HG03460 (cell line): ENCODE results near the gene BMPR1B.

ENCODE experiments used
- ATAC-seq: cut with Tn5 transposase; IDR thresholded peaks from one replicate; pipeline ENCODE4 v1.9.1; 2021; ENCODE audit not compliant: unreplicated experiment

The BMPR1B gene

DNA sequence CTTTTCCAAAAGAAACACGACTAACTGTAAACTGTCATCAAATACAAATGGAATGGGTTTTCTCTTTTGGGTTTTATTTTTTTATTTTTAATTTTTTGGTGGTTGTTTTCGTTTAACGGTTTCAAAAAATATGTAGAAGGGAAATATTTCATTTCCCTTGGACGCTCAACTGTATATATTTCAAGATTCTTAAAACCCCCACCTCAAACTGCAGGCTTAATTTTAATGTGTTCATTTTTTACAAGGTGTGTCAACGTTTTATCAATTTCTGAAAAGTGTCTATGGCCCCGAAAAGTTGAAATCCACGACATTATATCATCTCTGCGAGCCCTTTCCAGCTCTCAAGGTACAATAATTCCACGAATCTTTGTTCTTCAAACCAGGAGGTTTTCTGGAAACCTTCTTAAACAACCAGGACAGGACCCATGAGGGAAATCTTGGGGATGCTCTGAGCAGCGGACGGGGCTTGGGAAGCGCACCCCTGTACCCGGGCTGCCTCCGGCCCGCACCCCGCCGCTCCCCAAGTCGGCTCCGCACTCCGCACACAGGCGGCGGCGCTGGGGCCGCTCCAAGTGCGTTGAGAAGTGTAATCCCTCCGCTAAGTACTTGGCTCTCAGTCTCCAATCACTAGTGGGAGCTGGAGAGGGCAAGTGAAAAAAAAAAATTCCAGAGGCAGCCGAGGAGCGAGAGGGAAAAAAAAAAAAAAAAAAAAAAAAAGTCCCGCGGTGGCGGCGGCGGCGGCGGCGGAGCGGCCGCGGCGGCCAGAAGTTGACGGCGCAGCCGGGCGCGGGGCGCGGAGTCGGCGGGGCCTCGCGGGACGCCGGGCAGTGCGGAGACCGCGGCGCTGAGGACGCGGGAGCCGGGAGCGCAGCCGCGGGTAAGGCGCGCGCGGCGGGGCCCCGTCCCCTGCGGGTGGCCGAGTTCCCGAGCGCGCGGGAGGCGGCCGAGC, at the start of gene BMPR1B:
TSS of gene BMPR1B (plus strand) at position 764 of the 949 bp plus-strand sequence. CDS start 346,470 bp downstream, outside the sequence.
- ATAC-seq = no peak

DNA sequence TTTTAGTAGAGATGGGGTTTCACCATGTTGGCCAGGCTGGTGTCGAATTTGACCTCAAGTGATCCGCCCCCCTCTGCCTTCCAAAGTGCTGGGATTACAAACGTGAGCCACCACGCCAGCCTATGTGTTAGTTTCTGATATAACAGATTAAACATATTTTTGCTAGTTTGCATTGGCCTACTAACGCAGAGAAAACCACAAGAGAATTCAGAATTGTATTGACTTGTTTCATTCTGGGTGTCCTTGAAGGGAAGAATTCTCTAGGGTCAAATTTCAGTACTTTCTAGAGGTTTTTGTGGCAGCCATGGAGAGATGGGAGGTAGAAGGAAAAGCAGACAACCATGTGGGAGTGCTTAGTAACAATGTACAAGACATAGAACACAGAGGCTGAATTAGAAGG, 46.1 kb upstream of the BMPR1B start:
- ATAC-seq = no peak

DNA sequence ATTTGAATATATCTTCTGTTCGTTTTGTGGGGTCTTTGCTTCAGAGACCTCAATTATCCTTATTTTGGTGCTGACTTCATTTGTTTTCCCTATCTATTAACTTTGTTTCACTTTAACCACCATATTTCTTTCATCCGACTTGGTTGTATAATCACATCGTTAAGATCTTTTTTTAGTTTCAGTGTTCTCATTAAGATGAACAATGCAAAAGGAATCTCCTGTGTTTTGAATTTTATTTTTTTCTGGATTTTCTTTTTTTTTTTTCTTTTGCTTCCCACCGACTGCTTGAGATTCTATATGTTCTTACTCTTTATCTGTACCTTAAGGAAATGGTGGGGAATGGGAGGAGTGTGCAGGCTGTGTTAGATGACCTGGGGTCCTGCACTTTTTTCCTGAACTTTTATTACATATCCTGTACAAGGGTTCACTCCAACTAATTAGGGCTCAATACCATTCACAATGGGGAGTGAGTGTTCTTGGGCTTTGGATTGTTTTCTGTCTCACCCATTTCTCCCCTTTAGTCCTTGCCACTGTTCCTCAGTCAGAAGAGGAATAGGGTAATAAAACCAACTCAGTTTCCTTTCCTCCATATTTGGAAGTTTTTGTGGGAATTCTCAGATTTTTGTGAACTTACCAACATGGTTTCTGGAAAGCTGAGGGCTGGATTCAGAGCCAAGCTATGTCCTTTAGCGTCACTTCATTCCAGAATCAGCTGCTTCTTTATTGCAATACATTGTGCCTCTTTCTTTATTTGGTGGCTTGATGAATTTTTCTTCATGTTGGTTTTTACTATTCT, 43.2 kb upstream of the BMPR1B start:
- ATAC-seq = no peak

DNA sequence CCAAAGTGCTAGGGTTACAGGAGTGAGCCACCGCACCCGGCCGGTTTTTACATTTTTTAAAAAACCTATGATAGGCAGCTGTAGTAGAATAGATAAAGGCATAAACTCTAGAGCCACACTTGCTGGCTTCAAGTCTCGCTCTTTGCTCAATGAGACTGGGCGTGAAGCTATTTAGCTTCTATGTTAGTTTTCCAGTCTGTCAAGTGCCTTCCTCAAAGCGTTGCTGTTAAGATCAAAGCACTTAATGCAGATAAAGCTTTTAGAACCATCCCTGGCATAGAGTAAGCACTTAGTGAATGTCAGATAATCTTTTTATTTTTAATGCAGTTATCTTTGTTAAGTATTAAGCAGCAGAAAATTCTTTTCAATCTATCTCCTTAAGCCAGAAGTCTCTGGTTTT, 42.0 kb upstream of the BMPR1B start:
- no peak for ATAC-seq

DNA sequence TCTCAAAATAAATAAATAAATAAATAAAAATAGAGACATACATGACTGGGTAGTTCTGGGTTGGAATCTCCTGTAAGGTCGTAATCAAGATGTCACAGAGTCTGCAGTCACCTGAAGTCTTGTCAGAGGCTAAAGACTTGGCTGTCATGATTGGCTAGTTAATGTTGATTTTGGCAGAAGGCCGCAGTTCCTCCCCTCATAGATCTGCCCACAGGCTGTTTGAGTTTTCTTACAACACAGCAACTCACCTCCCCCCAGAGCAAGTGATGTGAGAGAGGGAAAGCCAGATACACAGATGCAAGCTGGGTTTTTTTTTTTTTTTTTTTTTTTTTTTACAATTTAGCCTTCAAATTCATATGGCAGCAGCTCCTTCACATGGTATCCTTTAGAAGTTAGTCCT, 36.4 kb upstream of the BMPR1B start:
- ATAC-seq = no peak

DNA sequence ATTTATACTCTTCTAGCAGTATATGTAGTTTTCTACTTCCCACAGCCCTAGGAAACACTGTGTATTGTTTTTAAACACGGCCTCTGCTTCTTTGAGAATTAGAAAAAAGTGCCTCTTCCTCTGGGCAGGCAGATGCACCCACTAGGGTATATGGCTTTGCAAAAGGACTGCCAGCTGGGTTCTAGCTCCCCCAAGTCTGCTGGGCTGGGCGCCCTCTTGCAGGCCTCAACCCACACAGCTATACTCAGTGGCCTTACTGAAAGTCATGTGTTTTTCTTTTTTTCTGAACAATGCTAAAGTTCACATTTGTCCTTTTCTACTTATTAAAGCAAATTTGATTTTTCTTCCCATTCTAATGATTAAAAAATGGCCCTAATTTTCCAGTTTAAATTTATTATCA, 35.5 kb upstream of the BMPR1B start:
- no peak for ATAC-seq

DNA sequence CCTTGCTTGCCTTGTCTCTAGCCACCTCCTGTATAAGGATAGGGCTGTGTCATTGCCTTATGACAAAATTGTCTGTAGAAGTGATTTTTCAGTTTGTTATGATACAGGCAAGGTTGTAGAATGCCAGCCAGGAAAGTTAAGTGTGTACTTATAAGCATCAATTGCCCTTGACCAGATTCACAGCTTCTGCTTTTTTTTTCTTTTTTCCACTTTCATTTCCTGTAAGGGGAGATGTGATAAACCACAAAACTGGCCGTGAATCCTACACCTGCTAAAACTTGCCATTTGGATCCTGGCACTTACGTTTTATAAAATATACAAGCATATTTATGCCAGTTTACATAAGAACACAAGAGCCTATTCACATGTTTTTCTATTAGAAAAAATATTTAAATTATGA, 35.0 kb upstream of the BMPR1B start:
- no peak for ATAC-seq

DNA sequence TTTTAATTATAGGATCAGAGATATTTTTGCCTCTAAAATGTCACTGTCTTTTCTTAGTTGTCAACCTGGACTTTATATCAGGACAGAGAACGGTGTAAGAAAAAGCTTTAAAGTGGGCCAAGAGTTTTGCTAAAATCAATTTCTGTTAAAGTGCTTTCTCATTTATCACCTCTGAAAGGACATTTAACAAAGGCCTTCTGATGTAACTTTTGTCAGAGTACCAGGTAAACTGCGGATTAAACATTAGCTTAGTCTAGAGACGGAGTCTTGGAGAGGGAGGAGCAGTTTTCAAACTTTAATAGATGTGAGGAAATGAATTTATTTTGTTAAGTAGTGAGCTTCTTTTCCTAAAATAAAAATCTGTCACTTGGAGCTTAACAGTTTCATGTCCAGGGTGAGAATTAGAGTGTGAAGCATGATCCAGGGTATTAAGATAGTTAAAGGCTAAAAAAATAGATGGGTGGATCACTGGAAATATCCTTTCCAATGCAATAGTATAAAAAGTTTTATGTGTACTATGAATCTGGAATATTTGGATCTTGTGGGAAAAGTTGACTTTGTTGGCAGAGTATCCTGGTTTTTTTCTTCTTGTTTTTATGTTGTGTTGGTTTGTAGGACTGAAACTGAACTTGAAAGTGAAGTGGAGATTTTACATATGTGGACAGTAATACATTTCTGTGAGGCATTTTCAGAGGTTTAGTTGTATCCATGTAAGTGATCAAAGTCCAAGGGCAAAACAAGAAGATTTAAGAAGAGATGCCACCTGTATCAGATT, 33.6 kb upstream of the BMPR1B start:
- no peak for ATAC-seq

DNA sequence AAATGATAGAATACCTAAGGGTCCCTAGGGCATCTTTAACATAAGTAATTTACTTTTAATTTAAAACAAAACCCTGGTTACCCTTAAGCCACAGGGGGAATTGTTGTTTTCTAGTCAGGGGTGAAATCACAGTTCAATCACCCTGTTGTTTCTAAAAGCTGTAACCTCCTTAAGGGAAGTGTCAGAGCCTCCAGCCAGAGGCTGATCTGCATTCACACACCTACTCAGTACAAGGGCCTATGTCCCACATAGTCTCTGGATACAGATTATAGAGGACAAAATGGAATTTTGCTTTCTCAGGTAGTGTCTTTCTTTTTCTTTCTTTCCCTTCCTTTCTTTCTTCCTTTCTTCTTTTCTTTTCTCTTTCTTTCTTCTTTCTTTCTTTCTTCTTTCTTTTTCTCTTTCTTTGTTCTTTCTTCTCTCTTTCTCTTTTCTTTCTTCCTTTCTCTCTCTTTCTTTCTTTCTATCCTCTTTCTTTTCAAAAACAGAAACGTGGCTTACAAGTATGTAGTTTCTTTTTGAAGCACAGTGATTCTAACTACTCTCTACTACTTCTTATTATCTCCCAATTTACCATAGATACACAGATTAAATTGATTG, 31.1 kb upstream of the BMPR1B start:
- ATAC-seq = no peak

DNA sequence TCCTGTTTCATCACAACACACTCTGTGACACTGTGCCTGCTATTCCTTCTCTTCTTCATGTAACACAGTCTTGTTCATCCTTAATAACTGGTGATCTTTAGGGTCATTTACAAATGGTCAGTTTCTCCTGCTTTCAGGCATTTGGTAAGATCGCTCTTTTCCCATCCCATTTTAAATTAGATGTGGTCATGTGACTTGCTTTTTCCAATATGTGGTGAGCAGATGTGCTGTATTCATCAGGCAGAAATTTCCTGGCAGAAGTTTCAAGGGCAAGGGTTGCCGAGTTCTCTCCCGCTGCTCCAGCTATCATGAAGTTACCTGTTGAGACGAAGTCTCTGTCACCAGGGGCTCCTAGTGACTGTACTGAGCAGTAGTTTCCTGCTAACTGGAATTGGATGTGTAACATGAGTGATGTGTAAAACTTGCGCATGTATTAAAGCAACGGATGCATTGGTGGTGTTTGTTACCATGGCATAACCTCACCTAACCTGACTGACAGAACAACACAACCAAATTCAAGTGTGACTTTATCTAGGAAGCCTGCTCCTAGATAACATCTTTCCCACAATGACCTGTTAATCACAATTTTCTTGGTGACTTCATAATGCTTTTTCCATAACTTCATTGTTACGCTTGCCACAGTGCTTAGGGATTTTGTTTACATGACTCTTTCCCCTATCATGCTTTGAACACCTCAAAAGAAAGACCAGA, 29.5 kb upstream of the BMPR1B start:
- no peak for ATAC-seq

DNA sequence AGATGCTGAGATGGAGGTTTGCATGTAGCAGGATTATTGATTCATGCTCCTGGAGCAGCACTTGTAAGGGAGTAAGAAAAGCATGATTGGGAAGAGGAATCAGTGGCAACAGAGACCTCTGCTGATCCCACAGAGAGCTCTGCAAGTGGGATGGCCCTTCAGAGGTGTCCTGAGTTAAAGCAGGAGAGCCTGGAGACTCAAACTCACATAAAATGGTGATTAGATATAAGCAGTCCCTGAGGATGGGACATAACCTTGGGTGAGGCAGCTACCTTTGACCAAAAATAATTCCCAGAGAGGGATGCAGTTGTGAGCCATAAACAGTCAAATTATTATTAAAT, 25.4 kb upstream of the BMPR1B start:
- no peak for ATAC-seq

DNA sequence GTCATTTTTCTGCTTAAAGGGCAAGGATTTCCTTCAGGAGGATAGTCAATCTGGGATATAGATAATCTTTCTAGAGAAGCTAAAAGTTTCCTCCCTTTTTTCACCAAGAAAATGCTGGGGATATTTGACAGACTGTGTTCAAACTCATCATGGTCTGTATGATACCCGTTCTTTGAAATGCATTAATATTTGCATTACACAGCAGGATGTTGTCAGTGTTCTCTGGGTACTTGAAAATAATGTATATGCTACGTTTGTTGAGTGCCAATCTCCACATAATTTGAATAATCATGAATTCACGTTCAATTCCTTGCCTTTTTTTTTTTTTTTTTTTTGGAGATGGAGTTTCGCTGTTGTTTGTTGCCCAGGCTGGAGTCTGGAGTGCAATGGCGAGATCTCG, 18.0 kb upstream of the BMPR1B start:
- ATAC-seq = no peak

DNA sequence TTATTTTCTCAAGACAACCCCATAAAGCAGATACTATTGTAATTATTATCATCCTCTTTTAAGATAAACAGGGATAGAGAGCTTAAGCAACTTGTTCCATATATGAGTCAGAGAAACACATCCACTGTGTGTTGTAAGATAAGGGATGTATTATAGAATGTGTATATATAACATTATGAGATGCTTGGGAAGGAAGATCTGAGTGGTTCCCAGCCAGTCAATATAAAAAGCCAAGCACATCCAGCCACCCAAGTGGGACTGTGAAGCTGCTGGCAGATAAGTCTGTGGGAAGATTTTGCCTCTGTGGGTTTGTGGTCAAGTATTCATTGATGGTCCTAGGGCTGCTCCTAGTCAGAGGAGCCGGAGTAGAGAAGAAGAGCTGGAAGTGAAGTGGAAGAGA, 16.5 kb upstream of the BMPR1B start:
- ATAC-seq = no peak

DNA sequence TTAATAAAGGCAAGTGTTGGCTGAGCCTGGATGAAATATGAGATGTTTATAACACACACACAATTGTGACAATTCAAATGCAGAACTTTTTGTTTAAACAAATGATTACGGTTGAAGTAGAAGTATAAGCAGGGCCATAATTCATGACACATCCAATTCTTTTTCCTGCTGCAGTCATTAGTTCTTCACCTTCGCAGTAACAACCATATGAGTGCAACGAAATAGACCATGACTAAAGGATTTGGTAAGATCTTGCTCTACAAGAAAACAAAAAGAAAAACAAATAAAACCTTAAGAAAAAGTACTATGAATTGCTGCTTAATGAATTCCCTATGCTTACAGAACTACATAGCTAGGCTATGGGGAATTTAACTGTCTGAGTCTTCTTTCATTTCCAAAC, 13.9 kb upstream of the BMPR1B start:
- ATAC-seq = no peak

DNA sequence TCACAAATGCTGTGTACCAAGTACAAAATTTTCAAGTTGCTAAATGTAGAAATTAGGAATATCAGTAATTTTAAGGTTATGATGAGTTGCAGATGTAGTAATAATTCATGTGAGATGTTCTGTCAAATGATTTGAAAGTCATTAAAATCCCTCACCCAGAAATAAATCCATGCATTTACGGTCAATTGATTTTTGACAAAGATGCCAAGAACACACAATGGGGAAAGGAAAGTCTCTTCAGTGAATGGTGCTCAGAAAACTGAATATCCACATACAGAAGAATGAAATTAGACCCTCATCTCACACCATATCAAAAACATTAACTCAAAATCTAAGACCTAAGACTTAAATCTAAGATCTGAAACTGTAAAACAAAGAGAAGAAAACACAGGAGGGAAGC, 12.9 kb upstream of the BMPR1B start:
- ATAC-seq = no peak

DNA sequence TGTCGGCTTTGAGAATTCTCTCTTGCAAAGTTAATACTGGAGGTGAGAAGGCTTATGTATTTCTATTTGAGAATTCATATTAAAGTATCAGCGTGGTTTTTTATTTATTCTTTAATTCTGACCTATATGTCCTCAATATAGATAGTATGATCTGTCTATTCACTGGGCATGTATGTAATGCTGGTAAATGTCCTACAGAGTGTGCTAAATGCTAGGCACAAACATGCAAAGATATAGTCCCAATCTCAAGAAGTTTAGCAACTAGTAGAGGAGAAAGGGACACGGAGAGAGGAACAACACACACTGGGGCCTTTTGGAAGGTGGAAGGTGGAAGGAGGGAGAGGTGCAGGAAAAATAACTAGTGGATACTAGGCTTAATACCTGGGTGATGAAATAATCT, 11.0 kb upstream of the BMPR1B start:
- ATAC-seq = no peak

DNA sequence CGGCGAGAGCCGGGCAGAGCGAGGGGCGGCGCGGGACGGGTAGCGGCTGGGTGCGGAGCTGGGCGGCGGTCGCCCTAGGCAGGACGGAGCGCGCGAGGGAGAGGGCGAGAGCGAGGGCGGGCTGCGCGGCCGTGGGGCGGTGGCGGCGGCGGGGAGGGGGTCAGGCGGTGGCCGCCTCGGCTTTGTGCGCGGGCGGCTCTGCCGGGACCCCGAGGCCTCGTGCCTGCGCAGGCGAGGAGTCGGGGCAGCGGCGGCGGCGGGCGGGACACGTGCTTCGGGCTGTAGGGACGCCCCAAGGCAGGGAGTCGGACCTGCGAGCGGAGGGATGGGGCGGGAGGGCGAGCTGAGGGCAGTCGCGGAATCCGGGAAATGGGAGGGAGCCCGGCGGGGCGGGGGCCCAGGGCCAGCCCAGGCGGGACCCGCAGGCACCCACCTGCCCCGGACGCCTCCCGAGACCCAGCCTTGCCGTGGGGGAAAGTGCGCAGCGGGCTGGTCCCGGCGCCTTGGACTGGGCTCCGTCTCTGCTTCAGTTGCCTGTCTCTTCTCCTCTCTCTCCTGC, 465 bp downstream of the BMPR1B start:
- ATAC-seq = no peak

DNA sequence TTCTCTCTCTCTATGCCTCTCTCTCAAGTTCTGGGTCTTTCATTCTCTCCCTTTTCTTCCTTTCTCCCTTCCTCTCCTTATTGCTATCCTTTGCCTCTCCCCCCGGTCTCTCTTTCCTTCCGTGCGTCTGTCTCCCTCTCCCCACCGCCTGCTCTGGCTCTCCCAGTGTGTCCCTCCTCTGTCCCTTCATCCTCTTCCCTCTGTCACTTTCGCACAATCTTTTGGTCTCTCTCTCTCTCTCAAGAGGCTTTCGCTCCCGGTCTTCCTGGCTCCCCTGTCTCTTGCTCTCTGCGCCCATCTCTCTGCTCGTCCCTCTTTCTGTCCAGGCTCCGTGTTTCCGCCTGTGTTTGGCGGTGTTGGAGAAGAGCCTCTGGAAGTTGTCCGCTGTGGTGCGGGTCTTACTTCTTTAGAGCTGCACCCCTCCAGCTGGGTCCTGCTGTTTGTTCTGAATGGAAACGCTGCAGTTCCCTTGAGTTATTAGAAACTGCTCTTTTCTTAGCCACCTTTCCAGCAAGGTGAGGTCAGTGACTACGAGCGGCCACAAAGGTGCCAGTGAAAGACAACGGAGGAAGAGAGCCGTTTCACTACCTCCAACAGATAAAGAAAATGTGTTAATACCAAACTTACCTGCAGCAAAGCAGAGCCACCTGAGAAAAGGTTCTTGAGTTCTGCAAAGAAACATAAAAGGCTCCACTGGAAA, 1.1 kb downstream of the BMPR1B start:
- ATAC-seq = no peak

DNA sequence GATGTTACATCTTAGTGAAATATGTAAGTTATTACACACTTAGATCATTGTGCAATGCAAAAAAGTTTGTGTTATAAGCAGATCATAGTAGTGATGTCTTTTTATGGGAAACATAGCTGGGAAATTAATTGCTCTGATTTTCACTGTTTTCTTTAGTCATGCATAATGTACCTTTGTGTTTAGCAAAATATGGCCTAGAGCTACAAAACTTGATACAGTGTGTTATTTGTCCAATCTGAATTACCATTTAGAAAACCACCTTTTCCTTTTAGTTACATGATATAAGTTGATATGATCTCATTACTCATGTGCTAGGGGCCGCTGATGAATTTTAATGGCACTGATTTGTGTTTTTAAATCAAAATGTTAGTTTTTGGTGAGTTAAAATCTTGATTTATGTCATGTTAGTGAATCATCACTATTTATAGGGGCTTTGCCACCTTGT, 2.0 kb downstream of the BMPR1B start:
- no peak for ATAC-seq
